GM18867 (cell line): ENCODE results near the gene STX8.
A peak's percentile ranks its signal among the peaks of the same experiment; 100 is the strongest.
"Not testable (repeated sequence)": the region's sequence is repeated elsewhere in the genome, so short reads cannot be mapped to it uniquely, and the experiment has no call there.

Source experiments
- ATAC-seq: cut with Tn5 transposase; IDR thresholded peaks from one replicate; pipeline ENCODE4 v1.9.1; 2021; ENCODE audit warnings: mild to moderate bottlenecking, moderate library complexity; ENCODE audit not compliant: unreplicated experiment

The STX8 gene, protein sequence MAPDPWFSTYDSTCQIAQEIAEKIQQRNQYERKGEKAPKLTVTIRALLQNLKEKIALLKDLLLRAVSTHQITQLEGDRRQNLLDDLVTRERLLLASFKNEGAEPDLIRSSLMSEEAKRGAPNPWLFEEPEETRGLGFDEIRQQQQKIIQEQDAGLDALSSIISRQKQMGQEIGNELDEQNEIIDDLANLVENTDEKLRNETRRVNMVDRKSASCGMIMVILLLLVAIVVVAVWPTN

DNA sequence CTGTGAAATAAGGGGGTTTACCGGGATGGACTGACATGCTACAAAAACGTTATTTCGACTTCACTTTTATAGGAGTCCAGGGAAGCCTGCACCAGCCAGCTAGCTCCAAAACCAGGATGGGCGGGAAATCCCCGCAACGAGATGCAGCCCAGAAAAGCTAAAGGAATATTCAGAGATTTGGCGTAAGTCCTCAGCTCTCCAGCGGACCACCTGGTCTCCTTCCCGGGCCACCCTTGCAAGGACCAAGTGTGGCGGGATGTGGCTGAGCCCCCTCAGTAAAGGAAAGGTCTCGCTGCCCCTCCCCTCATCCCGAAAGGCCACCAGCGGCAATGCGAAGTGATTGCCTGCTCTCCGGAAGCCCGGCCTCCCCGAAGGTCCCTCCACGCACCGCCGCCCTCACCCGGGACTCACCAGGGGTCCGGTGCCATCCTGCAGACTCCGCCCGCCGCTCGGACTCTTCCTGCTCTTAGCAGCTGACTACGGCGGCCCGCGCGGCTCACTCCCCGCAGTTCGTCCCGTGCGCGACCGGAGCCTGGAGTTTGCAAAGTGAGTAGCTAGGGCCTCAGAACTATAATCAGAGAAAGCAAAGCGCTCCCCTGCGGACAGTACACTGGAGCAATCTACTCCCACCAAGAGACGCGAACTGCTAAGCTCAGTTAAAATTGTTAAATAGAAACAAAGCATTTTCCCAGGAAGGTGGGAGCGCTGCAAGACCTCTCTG is at the start of gene STX8:
TSS of gene STX8 (minus strand) at position 440 of the 721 bp plus-strand sequence. CDS start at position 428, 12 bp downstream.
- peak; percentile 84 for ATAC-seq

- ATAC-seq = no peak
These were observed 47.3 kb upstream of the STX8 start for GRCh38 chr17:9622961-9623360.

- ATAC-seq = no peak
These were observed 39.9 kb upstream of the STX8 start for GRCh38 chr17:9615486-9615885.

DNA sequence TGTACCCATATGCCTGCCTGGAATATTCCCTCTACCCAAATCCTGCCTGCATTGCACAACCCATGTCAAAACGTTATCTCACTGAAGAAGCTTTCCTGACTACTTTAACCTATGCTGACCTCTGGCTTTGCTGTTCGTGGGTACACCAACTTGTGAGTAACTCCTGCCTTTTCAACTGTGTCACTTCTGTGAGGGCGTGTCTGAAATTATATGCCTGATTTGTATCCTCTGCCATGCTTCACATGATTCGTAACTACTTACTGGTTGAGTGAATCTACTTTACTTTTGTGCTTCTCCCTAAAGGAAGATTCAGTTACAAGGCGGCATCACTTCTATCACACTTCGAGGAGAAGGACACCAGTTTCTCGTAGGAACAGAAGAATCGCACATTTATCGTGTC is 36.4 kb upstream of the STX8 start:
- ATAC-seq = no peak

DNA sequence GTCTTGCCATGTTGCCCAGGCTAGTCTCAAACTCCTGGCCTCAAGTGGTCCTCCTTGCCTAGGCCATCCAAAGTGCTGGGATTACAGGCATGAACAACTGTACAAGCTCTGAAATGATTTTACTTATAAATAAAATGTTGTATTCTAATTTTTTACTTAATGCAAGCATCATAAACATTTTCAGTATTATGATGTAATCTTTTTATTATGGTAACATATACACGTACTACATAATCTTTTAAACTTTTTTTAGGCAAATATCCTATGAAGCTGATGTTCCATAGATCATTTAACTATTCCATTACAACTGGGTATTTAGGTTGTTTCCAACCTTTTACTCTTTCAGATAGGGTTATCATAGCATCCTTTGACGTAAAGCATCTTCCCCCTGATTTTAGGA is 35.9 kb upstream of the STX8 start:
- no peak for ATAC-seq

DNA sequence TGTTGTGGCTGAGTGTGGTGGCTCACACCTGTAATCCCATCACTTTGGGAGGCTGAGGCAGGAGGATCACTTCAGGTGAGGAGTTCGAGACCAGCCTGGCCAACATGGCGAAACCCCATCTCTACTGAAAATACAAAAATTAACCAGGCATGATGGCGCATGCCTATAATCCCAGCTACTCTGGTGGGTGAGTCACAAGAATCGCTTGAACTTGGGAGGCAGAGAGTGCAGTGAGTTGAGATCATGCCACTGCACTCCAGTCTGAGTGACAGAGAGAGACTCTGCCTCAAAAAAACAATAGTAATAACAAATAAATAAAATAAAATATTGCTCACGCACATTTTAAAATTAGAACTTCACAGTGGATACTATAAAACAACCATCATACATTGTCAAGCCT is 31.4 kb upstream of the STX8 start:
- not testable (repeated sequence) for ATAC-seq

DNA sequence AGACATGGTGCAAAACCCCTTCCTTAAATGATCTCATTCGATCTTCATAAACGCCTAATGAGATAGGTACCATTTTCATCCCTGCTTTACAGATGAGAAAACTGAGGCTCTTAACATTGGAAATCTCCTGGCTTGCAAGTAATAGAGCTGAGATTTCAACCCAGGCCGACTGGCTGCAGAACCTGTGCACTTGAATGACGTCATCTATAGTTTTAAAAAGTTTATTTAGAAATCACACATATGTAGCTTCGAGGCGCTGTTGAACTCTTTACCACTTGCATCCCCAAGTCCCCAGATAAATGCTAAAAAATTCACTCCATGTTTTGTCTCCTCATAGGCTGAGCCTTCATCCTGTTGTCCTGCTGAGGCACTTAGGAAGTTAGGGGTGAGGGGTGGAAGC is 30.8 kb upstream of the STX8 start:
- no peak for ATAC-seq

- not testable (repeated sequence) for ATAC-seq
These were observed 29.0 kb upstream of the STX8 start for GRCh38 chr17:9604583-9604982.

DNA sequence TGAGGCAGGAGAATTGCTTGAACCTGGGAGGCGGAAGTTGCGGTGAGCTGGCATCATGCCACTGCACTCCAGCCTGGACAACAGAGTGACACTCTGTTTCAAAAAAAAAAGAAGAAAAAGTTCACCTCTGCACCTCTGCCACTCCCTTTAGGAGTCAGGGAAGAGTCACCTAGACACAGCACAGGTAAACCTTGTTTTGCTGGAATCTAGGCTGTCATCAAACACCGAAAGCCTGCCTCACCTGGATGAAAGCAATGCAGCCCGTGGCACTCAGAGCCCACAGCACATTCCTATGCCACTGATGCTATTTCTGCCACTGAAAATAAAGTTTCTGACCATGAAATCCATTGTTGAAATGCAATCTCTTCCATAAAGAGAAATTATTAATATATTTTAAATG is 23.0 kb upstream of the STX8 start:
- ATAC-seq = no peak

DNA sequence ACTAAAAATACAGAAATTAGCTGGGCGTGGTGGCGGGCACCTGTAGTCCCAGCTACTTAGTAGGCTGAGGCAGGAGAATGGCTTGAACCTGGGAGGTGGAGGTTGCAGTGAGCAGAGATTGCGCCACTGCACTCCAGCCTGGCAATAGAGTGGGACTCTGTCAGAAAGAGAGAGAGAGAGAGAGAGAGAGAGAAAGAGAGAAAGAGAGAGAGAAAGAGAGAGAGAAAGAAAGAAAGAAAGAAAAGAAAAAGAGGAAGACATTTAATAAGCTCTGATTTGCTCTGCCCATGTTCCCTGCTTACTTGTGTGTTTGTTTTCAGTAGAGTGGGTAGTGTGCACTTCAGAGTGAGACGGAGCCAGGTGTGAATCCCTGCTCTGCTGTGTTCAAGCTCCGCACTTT is 22.0 kb upstream of the STX8 start:
- not testable (repeated sequence) for ATAC-seq

GRCh38 chr17:9594065-9594464 is 18.4 kb upstream of the STX8 start:
- no peak for ATAC-seq

DNA sequence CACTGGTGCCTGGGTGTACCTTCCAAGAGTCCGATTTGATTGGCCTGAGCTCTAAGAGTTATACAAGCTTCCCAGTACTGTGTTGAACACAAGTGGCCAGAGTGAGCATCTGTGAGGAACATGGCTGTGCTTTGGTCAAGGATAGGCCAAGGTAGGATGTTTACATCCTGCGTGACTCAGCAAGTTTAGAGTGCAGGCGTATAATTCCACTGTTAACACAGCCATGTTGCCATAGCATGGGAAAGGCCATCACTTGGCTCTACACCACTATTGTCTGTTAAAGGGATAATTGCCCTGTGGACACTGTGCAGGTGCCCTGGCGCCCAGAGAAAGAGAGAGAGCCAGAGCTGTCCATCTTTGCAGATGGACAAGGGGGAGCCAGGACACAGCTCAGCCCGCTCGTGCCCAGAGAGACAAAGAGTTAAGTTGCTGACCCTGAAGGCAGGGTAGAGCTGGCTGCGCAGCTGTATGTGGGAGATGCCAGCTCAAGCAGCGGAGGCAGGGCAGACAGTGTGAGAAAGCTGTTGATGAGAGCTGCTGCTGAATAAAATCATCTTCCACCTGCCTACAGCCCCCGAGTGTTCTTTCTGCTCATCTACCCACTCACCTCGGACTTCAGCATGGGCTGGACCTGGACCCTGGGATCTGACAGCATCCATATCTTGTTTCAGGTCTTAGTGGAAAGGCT is 12.5 kb upstream of the STX8 start:
- ATAC-seq = no peak

- no peak for ATAC-seq
These were observed 1.7 kb upstream of the STX8 start for GRCh38 chr17:9577373-9577709.

- peak; percentile 56 for ATAC-seq
These were observed 1.1 kb upstream of the STX8 start, which contains the start of gene CFAP52 for GRCh38 chr17:9576521-9577372. CFAP52 (plus strand) TSS chr17:9576642; CDS start chr17:9576696, 54 bp downstream.

DNA sequence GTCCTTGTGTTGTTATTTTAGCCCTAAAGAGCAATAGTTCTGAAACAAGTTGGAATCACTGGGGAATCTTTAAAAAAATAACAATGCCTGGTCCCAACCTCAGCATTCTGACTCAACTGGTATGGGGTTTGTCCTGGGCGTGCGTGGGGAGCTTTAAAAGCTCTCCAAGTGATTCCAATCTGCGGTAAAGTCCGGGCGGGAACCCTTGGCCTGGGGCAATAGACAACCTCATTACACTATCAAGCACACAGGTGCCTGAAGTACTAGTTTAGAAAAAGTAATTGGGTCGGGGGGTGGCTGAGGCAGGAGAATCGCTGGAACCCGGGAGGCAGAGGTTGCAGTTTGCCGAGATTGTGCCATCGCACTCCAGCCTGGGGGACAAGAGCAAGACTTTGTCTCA is 4.4 kb downstream of the STX8 start:
- ATAC-seq = no peak

- no peak for ATAC-seq
These were observed 6.5 kb downstream of the STX8 start for GRCh38 chr17:9568957-9569588.

DNA sequence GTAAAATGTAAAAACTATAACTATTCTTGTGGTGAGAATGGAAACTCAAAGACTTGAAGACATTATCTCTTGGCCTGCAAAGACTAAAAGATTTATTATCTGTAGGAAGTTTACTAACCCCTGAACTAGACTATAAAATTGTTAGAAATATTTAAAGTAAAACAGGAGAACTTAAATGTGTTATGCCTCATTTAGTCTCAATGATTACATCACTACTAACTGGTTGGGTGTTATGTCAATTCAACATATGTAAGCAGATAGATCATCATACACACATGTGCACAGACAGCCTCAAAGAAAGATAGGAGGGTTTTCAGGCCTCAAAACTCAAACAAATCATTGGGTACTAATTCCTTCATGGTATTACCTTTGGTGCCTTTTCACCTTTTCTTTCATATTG is 7.6 kb downstream of the STX8 start:
- no peak for ATAC-seq

GRCh38 chr17:9566739-9567138 is 8.9 kb downstream of the STX8 start:
- ATAC-seq = not testable (repeated sequence)

- no peak for ATAC-seq
These were observed 9.6 kb downstream of the STX8 start for GRCh38 chr17:9566067-9566466.

DNA sequence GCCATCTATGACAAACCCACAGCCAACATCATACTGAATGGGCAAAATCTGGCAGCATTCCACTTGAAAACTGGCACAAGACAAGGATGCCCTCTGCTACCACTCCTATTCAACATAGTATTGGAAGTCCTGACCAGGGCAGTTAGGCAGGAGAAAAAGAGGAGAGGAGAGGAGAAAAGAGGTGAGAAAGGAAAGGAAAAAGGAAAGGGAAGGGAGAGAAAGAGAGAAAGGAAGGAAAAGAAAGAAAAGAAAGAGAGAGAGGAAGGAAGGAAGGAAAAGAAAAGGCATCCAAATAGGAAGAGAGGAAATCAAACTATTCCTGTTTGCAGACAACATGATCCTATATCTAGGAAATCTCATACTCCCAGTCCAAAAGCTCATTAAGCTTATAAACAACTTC is 11.5 kb downstream of the STX8 start:
- ATAC-seq = no peak

DNA sequence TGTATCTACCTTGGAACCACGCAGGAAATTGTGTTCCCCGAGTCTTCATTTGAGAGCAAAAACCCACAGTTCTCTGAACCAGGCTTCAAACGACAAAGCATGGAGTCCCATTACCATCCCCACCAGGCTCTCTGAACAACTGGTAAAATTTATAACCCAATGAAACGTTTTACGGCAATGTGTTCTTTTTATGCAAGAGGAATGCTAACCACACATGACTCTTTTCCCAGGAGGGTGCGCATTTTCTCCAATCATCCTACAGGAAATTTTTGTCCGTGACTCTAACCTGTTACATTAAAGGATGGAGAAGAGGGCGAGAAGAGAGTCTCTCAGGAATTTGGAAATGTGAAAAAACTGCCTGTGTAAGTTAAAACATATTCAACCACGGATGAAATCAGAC is 17.8 kb downstream of the STX8 start:
- no peak for ATAC-seq
